H9 (cell line): Measurements from ENCODE around the gene SORCS2. TPM values are rescaled to one million over a fixed set of nuclear protein-coding genes. Genes with fewer than 3 reads are reported as not detected.

ENCODE experiments used
- DNase-seq: peaks from one replicate; pipeline ENCODE4 v3.0.0-alpha.2; 2017
- H2AFZ ChIP-seq: one replicate; pipeline ENCODE4 v1.6.1; 2013; ENCODE audit warnings: mild to moderate bottlenecking, low read length, control low read depth, moderate library complexity
- H2AK5ac ChIP-seq: 2 replicates; pipeline ENCODE4 v1.6.1; 2013; ENCODE audit warnings: low read length, control low read depth, mixed read lengths; ENCODE audit not compliant: insufficient read length
- H2BK120ac ChIP-seq: one replicate; pipeline ENCODE4 v1.6.1; 2013; ENCODE audit warnings: low read depth, mild to moderate bottlenecking, low read length, control low read depth, inconsistent platforms; ENCODE audit not compliant: poor library complexity, severe bottlenecking
- H2BK12ac ChIP-seq: 2 replicates; pipeline ENCODE4 v1.6.1; 2013; ENCODE audit warnings: low read length, control low read depth, mixed read lengths, low read depth; ENCODE audit not compliant: insufficient read length
- H2BK15ac ChIP-seq: 2 replicates; pipeline ENCODE4 v1.6.1; 2013; ENCODE audit warnings: low read depth, low read length, control low read depth
- H2BK20ac ChIP-seq: one replicate; pipeline ENCODE4 v1.6.1; 2013; ENCODE audit warnings: low read depth, mild to moderate bottlenecking, low read length, control low read depth, inconsistent platforms; ENCODE audit not compliant: poor library complexity, severe bottlenecking
- H2BK5ac ChIP-seq: 2 replicates; pipeline ENCODE4 v1.6.1; 2013; ENCODE audit warnings: low read length, control low read depth, mixed read lengths; ENCODE audit not compliant: insufficient read length
- H3K14ac ChIP-seq: 2 replicates; pipeline ENCODE4 v1.6.1; 2013; ENCODE audit warnings: low read length, control low read depth; ENCODE audit not compliant: insufficient read depth
- H3K18ac ChIP-seq: 2 replicates; pipeline ENCODE4 v1.6.1; 2013; ENCODE audit warnings: low read depth, mild to moderate bottlenecking, mixed read lengths, low read length, control low read depth; ENCODE audit not compliant: insufficient read length
- H3K23ac ChIP-seq: 2 replicates; pipeline ENCODE4 v1.6.1; 2013; ENCODE audit warnings: low read length, control low read depth, mixed read lengths, low read depth; ENCODE audit not compliant: insufficient read length
- H3K23me2 ChIP-seq: 2 replicates; pipeline ENCODE4 v1.6.1; 2013; ENCODE audit warnings: low read depth, mild to moderate bottlenecking, mixed read lengths, low read length, control low read depth; ENCODE audit not compliant: insufficient read length, poor library complexity, severe bottlenecking
- H3K27ac ChIP-seq: 2 replicates; pipeline ENCODE4 v1.5.1; 2013; ENCODE audit warnings: low read length, control low read depth, mixed read lengths, low read depth; ENCODE audit not compliant: insufficient read length
- H3K27me3 ChIP-seq: 2 replicates; pipeline ENCODE4 v1.6.1; 2013; ENCODE audit warnings: low read length, control low read depth, inconsistent platforms; ENCODE audit not compliant: insufficient read depth
- H3K4ac ChIP-seq: 2 replicates; pipeline ENCODE4 v1.6.1; 2013; ENCODE audit warnings: low read depth, mild to moderate bottlenecking, control low read depth, inconsistent platforms, low read length, moderate library complexity
- H3K4me1 ChIP-seq: 2 replicates; pipeline ENCODE4 v1.6.1; 2013; ENCODE audit warnings: low read length, control low read depth, inconsistent platforms; ENCODE audit not compliant: insufficient read depth
- H3K4me2 ChIP-seq: 2 replicates; pipeline ENCODE4 v1.6.1; 2013; ENCODE audit warnings: low read length, control low read depth, mixed read lengths; ENCODE audit not compliant: insufficient read length, insufficient read depth
- H3K56ac ChIP-seq: 2 replicates; pipeline ENCODE4 v1.6.1; 2013; ENCODE audit warnings: low read depth, mild to moderate bottlenecking, mixed read lengths, low read length, control low read depth; ENCODE audit not compliant: insufficient read length
- H3K79me1 ChIP-seq: 2 replicates; pipeline ENCODE4 v1.6.1; 2013; ENCODE audit warnings: low read depth, mild to moderate bottlenecking, moderate library complexity, low read length, control low read depth, inconsistent platforms; ENCODE audit not compliant: insufficient read depth, poor library complexity, severe bottlenecking
- H3K79me2 ChIP-seq: 2 replicates; pipeline ENCODE4 v1.6.1; 2013; ENCODE audit warnings: low read length, control low read depth, inconsistent platforms; ENCODE audit not compliant: insufficient read depth
- H3K9ac ChIP-seq: 2 replicates; pipeline ENCODE4 v1.6.1; 2013; ENCODE audit warnings: low read length, control low read depth, mixed read lengths; ENCODE audit not compliant: insufficient read length; ENCODE audit errors: extremely low read depth
- H3K9me3 ChIP-seq: one replicate; pipeline ENCODE4 v1.6.1; 2013; ENCODE audit warnings: low read depth, low read length, inconsistent platforms; ENCODE audit not compliant: control insufficient read depth
- H3T11ph ChIP-seq: one replicate; pipeline ENCODE4 v1.6.1; 2013; ENCODE audit warnings: mild to moderate bottlenecking, low read length, control low read depth, inconsistent platforms
- H4K20me1 ChIP-seq: one replicate; pipeline ENCODE4 v1.6.1; 2013; ENCODE audit not compliant: control insufficient read depth, insufficient read length, insufficient read depth
- H4K5ac ChIP-seq: 2 replicates; pipeline ENCODE4 v1.6.1; 2013; ENCODE audit warnings: low read depth, mild to moderate bottlenecking, mixed read lengths, low read length, control low read depth; ENCODE audit not compliant: insufficient read length
- H4K8ac ChIP-seq: replicated peaks from 2 replicates; pipeline ENCODE4 v1.6.1; 2013; ENCODE audit warnings: low read length, control low read depth, mixed read lengths, low read depth; ENCODE audit not compliant: insufficient read length
- H4K91ac ChIP-seq: 2 replicates; pipeline ENCODE4 v1.6.1; 2013; ENCODE audit warnings: low read depth, mild to moderate bottlenecking, moderate library complexity, mixed read lengths, low read length, control low read depth; ENCODE audit not compliant: insufficient read length
- H3K27ac Mint-ChIP-seq, 3 experiments: 2 replicates in 2 of 3; 3 replicates in 1 of 3; pipeline ENCODE4 v1.8.0; 2020 to 2021; ENCODE audit warnings: mixed read lengths in 3 of 3, mild to moderate bottlenecking in 1 of 3, moderate library complexity in 1 of 3
- H3K27me3 Mint-ChIP-seq: 2 replicates; pipeline ENCODE4 v1.8.0; 2021; ENCODE audit warnings: low read depth, mild to moderate bottlenecking, moderate library complexity, mixed read lengths
- H3K36me3 Mint-ChIP-seq, 3 experiments: 2 replicates in 2 of 3; 3 replicates in 1 of 3; pipeline ENCODE4 v1.8.0; 2020 to 2021; ENCODE audit warnings: low read depth in 3 of 3, mixed read lengths in 3 of 3; ENCODE audit not compliant: insufficient read depth in 1 of 3
- H3K4me1 Mint-ChIP-seq, 2 experiments: 2 replicates each; pipeline ENCODE4 v1.8.0; 2020; ENCODE audit warnings: mixed read lengths in 2 of 2
- H3K4me3 Mint-ChIP-seq, 2 experiments: 2 replicates in 1 of 2; 3 replicates in 1 of 2; pipeline ENCODE4 v1.8.0; 2020 to 2021; ENCODE audit warnings: mild to moderate bottlenecking in 2 of 2, mixed read lengths in 2 of 2, moderate library complexity in 1 of 2
- H3K9me3 Mint-ChIP-seq, 2 experiments: 2 replicates in 1 of 2; 3 replicates in 1 of 2; pipeline ENCODE4 v1.8.0; 2020; ENCODE audit warnings: mild to moderate bottlenecking in 2 of 2, mixed read lengths in 2 of 2, moderate library complexity in 1 of 2
- WGBS: extraction: QIAGEN DNeasy Blood & Tissue Kit; methylation state at CpG from one replicate; pipeline ENCODE4 v1.1.7; 2013; ENCODE audit warnings: missing lambda C conversion rate, low lambda C conversion rate, mixed read lengths; ENCODE audit not compliant: insufficient read length; ENCODE audit errors: extremely low coverage; 5-methylcytosine and 5-hydroxymethylcytosine counted together
- total RNA-seq: library from RNA; stranded (reverse); gene quantifications from 2 replicates; pipeline ENCODE4 v1.2.1, GENCODE V29; 2021
- TF ChIP-seq, protein P1 (sequence below): fragments of 200-600 bp; sonication (generic); conservative IDR thresholded peaks from 3 replicates; pipeline ENCODE4 v1.8.0; 2021; ENCODE audit warnings: antibody characterized with exemption, mild to moderate bottlenecking

SORCS2 gene
- total RNA-seq, 1 experiment from 2014 or later = 0.57 TPM

- H2BK5ac ChIP-seq = no peak overlapping the region
- no peaks in the 10 kb centered on the region for H3K27me3 ChIP-seq
- Mint-ChIP-seq H3K9me3 (no peaks in the 10 kb centered on the region), H3K36me3 (no peaks in the 10 kb centered on the region), H3K27me3 (peaks cover 8% of the 10 kb centered on the region), H3K27ac (no peak overlapping the region), H3K4me3 (no peak overlapping the region), H3K4me1 (no peaks in the 10 kb centered on the region)
- no peak overlapping the region for H4K91ac ChIP-seq
- DNase-seq = peak; percentile 15
- H3K9ac ChIP-seq = no peak overlapping the region
- H3K18ac ChIP-seq = no peak overlapping the region
- no peak overlapping the region for H3K27ac ChIP-seq
- no peak overlapping the region for H4K8ac ChIP-seq
- no peak overlapping the region for H3K14ac ChIP-seq
- no peak overlapping the region for H3K4me2 ChIP-seq
- no peak overlapping the region for H2AK5ac ChIP-seq
- H3K56ac ChIP-seq = no peak overlapping the region
- no peak overlapping the region for H3T11ph ChIP-seq
- H3K4ac ChIP-seq = no peak overlapping the region
- H3K23ac ChIP-seq = no peak overlapping the region
- H3K9me3 ChIP-seq = no peaks in the 10 kb centered on the region
- peaks cover 2% of the 10 kb centered on the region for H4K20me1 ChIP-seq
- TF ChIP-seq, protein P1, sequence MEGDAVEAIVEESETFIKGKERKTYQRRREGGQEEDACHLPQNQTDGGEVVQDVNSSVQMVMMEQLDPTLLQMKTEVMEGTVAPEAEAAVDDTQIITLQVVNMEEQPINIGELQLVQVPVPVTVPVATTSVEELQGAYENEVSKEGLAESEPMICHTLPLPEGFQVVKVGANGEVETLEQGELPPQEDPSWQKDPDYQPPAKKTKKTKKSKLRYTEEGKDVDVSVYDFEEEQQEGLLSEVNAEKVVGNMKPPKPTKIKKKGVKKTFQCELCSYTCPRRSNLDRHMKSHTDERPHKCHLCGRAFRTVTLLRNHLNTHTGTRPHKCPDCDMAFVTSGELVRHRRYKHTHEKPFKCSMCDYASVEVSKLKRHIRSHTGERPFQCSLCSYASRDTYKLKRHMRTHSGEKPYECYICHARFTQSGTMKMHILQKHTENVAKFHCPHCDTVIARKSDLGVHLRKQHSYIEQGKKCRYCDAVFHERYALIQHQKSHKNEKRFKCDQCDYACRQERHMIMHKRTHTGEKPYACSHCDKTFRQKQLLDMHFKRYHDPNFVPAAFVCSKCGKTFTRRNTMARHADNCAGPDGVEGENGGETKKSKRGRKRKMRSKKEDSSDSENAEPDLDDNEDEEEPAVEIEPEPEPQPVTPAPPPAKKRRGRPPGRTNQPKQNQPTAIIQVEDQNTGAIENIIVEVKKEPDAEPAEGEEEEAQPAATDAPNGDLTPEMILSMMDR = 0 out of 3 replicates have a peak, but pooled peaks have one; percentile 12
- no peaks in the 10 kb centered on the region for H3K79me2 ChIP-seq
- no peak overlapping the region for H2BK20ac ChIP-seq
- no peaks in the 10 kb centered on the region for H3K79me1 ChIP-seq
- H3K4me1 ChIP-seq = no peaks in the 10 kb centered on the region
- no peak overlapping the region for H2BK120ac ChIP-seq
- H3K23me2 ChIP-seq = no peaks in the 10 kb centered on the region
- WGBS = no CpG with 5 or more reads among the region's 4 CpGs
- H4K5ac ChIP-seq = no peak overlapping the region
- no peak overlapping the region for H2BK12ac ChIP-seq
- no peak overlapping the region for H2BK15ac ChIP-seq
- H2AFZ ChIP-seq = no peak overlapping the region
Measured at GRCh38 chr4:7167706-7168105, 24.6 kb upstream of the SORCS2 start.
